Raji (cell line): ENCODE data around the gene PPTC7.

Experiments used
- POLR2A ChIP-seq: IDR thresholded peaks from 2 replicates; pipeline ENCODE4 v1.6.1; 2011; ENCODE audit warnings: low read depth, low read length, control low read depth; ENCODE audit not compliant: insufficient read depth

PPTC7 gene

GRCh38 chr12:110513842-110514241, 69.3 kb downstream of the PPTC7 start:
- TF ChIP-seq POLR2A = no peak

- TF ChIP-seq POLR2A = no peak
These were observed 75.0 kb downstream of the PPTC7 start for GRCh38 chr12:110508071-110508586.

- no peak for TF ChIP-seq POLR2A
These were observed 77.8 kb downstream of the PPTC7 start for GRCh38 chr12:110505332-110505731.

GRCh38 chr12:110503432-110503831, 79.7 kb downstream of the PPTC7 start:
- no peak for TF ChIP-seq POLR2A

- peak; percentile 90 for TF ChIP-seq POLR2A
These were observed 81.1 kb downstream of the PPTC7 start, which contains the start of the genes RAD9B and VPS29 for GRCh38 chr12:110501752-110502738. TSS of gene RAD9B (plus strand) at chr12:110502331. CDS start at chr12:110502338, 7 bp downstream. TSS of gene VPS29 (minus strand) at chr12:110502111. CDS start at chr12:110502051, 60 bp downstream.

- no peak for TF ChIP-seq POLR2A
These were observed 81.7 kb downstream of the PPTC7 start for GRCh38 chr12:110501399-110501751.

- no peak for TF ChIP-seq POLR2A
These were observed 84.0 kb downstream of the PPTC7 start for GRCh38 chr12:110498984-110499706.
